ENCODE results near the gene ACTA1. TPM values are rescaled to one million over a fixed set of nuclear protein-coding genes. Genes with fewer than 3 reads are reported as not detected.

ACTA1 gene
- total and polyA plus RNA-seq, 2 of the 8 experiments (the other 6 are each of a cell fraction or from before 2014, with no cell fraction given): 23.5 to 58.2 TPM

- Histone ChIP-seq H2AFZ (ENCODE audit: low read length) (no peak overlapping the region), H3K9ac (replicated peaks in 1 of 4; ENCODE audit: extremely low read depth in 1 of 4, low read depth in 3 of 4, low read length in 3 of 4) (no peak overlapping the region), H3K18ac (ENCODE audit: extremely low read depth, low read length) (no peak overlapping the region), H2AK5ac (ENCODE audit: low read depth, low read length) (no peak overlapping the region; the same call in 1 of the 2 replicates), H3K4me3 (ENCODE audit: extremely low read depth in 1 of 4, insufficient read depth in 2 of 4, low read depth in 3 of 4, low read length in 4 of 4) (no peak overlapping the region), H3K9me3 (ENCODE audit: insufficient read depth in 2 of 2, low read depth in 1 of 2, low read length in 1 of 2) (no peaks in the 10 kb centered on the region), H4K5ac (ENCODE audit: insufficient read length, low read depth, low read length) (no peak overlapping the region), H3K14ac (ENCODE audit: insufficient read length) (no peak overlapping the region), H3K4me1 (replicated peaks in 1 of 4; ENCODE audit: control insufficient read depth in 3 of 4, insufficient read depth in 4 of 4, low read length in 3 of 4) (no peaks in the 10 kb centered on the region; a peak in 1 of 7 replicates), H4K20me1 (replicated peaks in 1 of 2; ENCODE audit: control insufficient read depth in 1 of 2, insufficient read depth in 2 of 2, low read length in 2 of 2) (no peaks in the 10 kb centered on the region), H3K23ac (ENCODE audit: insufficient read length) (no peak overlapping the region), H3K36me3 (ENCODE audit: control insufficient read depth in 2 of 4, insufficient read depth in 4 of 4, low read length in 3 of 4) (no peaks in the 10 kb centered on the region), H3K79me2 (ENCODE audit: control insufficient read depth in 1 of 2, insufficient read depth in 2 of 2, low read length in 2 of 2) (no peaks in the 10 kb centered on the region), H3K56ac (replicated peaks; ENCODE audit: insufficient read length, low read depth, low read length) (no peak overlapping the region), H3K23me2 (ENCODE audit: low read depth, low read length) (no peaks in the 10 kb centered on the region), H2BK5ac (ENCODE audit: low read depth, low read length) (no peak overlapping the region), H2BK12ac (ENCODE audit: low read depth, low read length) (no peak overlapping the region), H3K4ac (replicated peaks; ENCODE audit: insufficient read length, low read depth, low read length) (no peak overlapping the region), H3K27me3 (replicated peaks in 1 of 4; ENCODE audit: control insufficient read depth in 3 of 4, extremely low read depth in 1 of 4, insufficient read depth in 3 of 4, low read length in 3 of 4) (no peaks in the 10 kb centered on the region), H4K91ac (replicated peaks; ENCODE audit: insufficient read length, low read length) (no peak overlapping the region), H3K79me1 (ENCODE audit: low read depth, low read length) (no peaks in the 10 kb centered on the region), H4K8ac (ENCODE audit: extremely low read depth, insufficient read depth, low read length) (no peak overlapping the region), H2BK15ac (ENCODE audit: low read length) (no peak overlapping the region), H3K27ac (ENCODE audit: low read depth, low read length) (no peak overlapping the region), H2BK120ac (replicated peaks; ENCODE audit: low read depth, low read length) (no peak overlapping the region), H3K4me2 (ENCODE audit: insufficient read depth in 1 of 2, low read depth in 2 of 2, low read length in 2 of 2) (no peak overlapping the region), H2BK20ac (ENCODE audit: low read length) (no peak overlapping the region)
- WGBS, 2 experiments (ENCODE audit: extremely low coverage in 1 of 2, insufficient coverage in 1 of 2, insufficient read length in 1 of 2, insufficient replicate concordance in 2 of 2, low coverage in 1 of 2, low lambda C conversion rate in 2 of 2, missing lambda C conversion rate in 1 of 2): 92% methylated on average over 7 of the region's 7 CpGs; no CpG with 5 or more reads in 1 of the 2 experiments
- POLR2A ChIA-PET (ENCODE audit: partially characterized antibody): no interaction called here
- CTCF ChIA-PET (ENCODE audit: partially characterized antibody): no interaction called here
- FAIRE-seq (no peak), DNase-seq (ENCODE audit: low read depth in 1 of 2, low spot score in 2 of 2) (no peak)
- TF ChIP-seq JUND (IDR thresholded peaks at IDR 0.05; ENCODE audit: low read length) (no peak), RBBP5 (IDR thresholded peaks at IDR 0.05; ENCODE audit: borderline replicate concordance, low read depth, low read length) (no peak), NANOG (IDR thresholded peaks at IDR 0.05; ENCODE audit: insufficient read depth, low read depth, low read length, poor library complexity, severe bottlenecking) (no peak), HDAC6 (IDR thresholded peaks at IDR 0.05; ENCODE audit: low read depth, low read length) (no peak), TBP (IDR thresholded peaks at IDR 0.05; ENCODE audit: low read depth, low read length) (no peak), GABPA (IDR thresholded peaks at IDR 0.05; ENCODE audit: borderline replicate concordance, insufficient read depth, low read length) (no peak), KDM5A (IDR thresholded peaks at IDR 0.05; ENCODE audit: low read length) (no peak), SRF (IDR thresholded peaks at IDR 0.05; ENCODE audit: low read depth, low read length) (no peak), CBX8 (IDR thresholded peaks at IDR 0.05; ENCODE audit: borderline replicate concordance, low read depth, low read length) (no peak), POU5F1 (IDR thresholded peaks at IDR 0.05; ENCODE audit: low read depth, low read length) (no peak), SIX5 (IDR thresholded peaks at IDR 0.05; ENCODE audit: low read depth, low read length) (no peak), POLR2AphosphoS5 (IDR thresholded peaks at IDR 0.05; ENCODE audit: low read depth, low read length) (no peak), ATF2 (IDR thresholded peaks at IDR 0.05; ENCODE audit: low read length) (no peak)
Measured at GRCh38 chr1:229390130-229390529, 43.8 kb downstream of the ACTA1 start.

All from H1 (cell line).